GM21737 (cell line): ENCODE data around the gene STUM.
"Not testable (repeated sequence)": the region's sequence is repeated elsewhere in the genome, so short reads cannot be mapped to it uniquely, and the experiment has no call there.

ENCODE experiments used
- ATAC-seq: cut with Tn5 transposase; IDR thresholded peaks from one replicate; pipeline ENCODE4 v1.9.1; 2021; ENCODE audit warnings: mild to moderate bottlenecking, moderate library complexity; ENCODE audit not compliant: unreplicated experiment

Gene STUM

GRCh38 chr1:226579781-226580323, 31.3 kb downstream of the STUM start:
- ATAC-seq: no peak

GRCh38 chr1:226580625-226581270, 32.2 kb downstream of the STUM start:
- no peak for ATAC-seq

GRCh38 chr1:226581650-226582330, 33.2 kb downstream of the STUM start:
- ATAC-seq: no peak

GRCh38 chr1:226582966-226583365, 34.4 kb downstream of the STUM start:
- ATAC-seq: no peak

GRCh38 chr1:226584164-226584563, 35.6 kb downstream of the STUM start:
- ATAC-seq: no peak

GRCh38 chr1:226586116-226586515, 37.6 kb downstream of the STUM start:
- no peak for ATAC-seq

GRCh38 chr1:226586650-226587422, 38.3 kb downstream of the STUM start:
- no peak for ATAC-seq

- no peak for ATAC-seq
Observed at GRCh38 chr1:226588484-226588883, 39.9 kb downstream of the STUM start.

GRCh38 chr1:226589008-226589733, 40.6 kb downstream of the STUM start:
- ATAC-seq: no peak

GRCh38 chr1:226590614-226591013, 42.0 kb downstream of the STUM start:
- no peak for ATAC-seq

GRCh38 chr1:226593541-226593940, 45.0 kb downstream of the STUM start:
- no peak for ATAC-seq

GRCh38 chr1:226596531-226597165, 48.1 kb downstream of the STUM start:
- ATAC-seq: no peak

- ATAC-seq: no peak
Observed at GRCh38 chr1:226597616-226598454, 49.3 kb downstream of the STUM start.

- ATAC-seq: no peak
Observed at GRCh38 chr1:226598455-226598849, 49.9 kb downstream of the STUM start.

- not testable (repeated sequence) for ATAC-seq
Observed at GRCh38 chr1:226598955-226599354, 50.4 kb downstream of the STUM start.

- no peak for ATAC-seq
Observed at GRCh38 chr1:226599636-226600238, 51.2 kb downstream of the STUM start.

GRCh38 chr1:226600254-226600653, 51.7 kb downstream of the STUM start:
- no peak for ATAC-seq

- no peak for ATAC-seq
Observed at GRCh38 chr1:226601456-226601855, 52.9 kb downstream of the STUM start.
